GM19438 (cell line): Measurements from ENCODE around the gene KRTAP5-9.
"Not testable (repeated sequence)": the region's sequence is repeated elsewhere in the genome, so short reads cannot be mapped to it uniquely, and the experiment has no call there.

Experiments used
- ATAC-seq: cut with Tn5 transposase; IDR thresholded peaks from one replicate; pipeline ENCODE4 v1.9.1; 2021; ENCODE audit warnings: low read depth; ENCODE audit not compliant: unreplicated experiment

Gene KRTAP5-9

GRCh38 chr11:71548120-71548519, at the start of gene KRTAP5-9:
Gene KRTAP5-9 (plus strand): TSS chr11:71548420. CDS start chr11:71548658, 238 bp downstream.
- ATAC-seq, result no peak

GRCh38 chr11:71499125-71499524, 49.1 kb upstream of the KRTAP5-9 start:
- ATAC-seq, result no peak

- ATAC-seq, result no peak
Measured at GRCh38 chr11:71499546-71499945, 48.7 kb upstream of the KRTAP5-9 start.

- no peak for ATAC-seq
Measured at GRCh38 chr11:71500601-71501021, 47.6 kb upstream of the KRTAP5-9 start.

- ATAC-seq, result no peak
Measured at GRCh38 chr11:71501071-71501985, 46.9 kb upstream of the KRTAP5-9 start.

GRCh38 chr11:71502026-71502425, 46.2 kb upstream of the KRTAP5-9 start:
- ATAC-seq, result no peak

- ATAC-seq, result no peak
Measured at GRCh38 chr11:71502871-71503435, 45.3 kb upstream of the KRTAP5-9 start.

- ATAC-seq, result no peak
Measured at GRCh38 chr11:71504531-71504930, 43.7 kb upstream of the KRTAP5-9 start.

GRCh38 chr11:71505001-71505400, 43.2 kb upstream of the KRTAP5-9 start:
- no peak for ATAC-seq

- ATAC-seq, result no peak
Measured at GRCh38 chr11:71505781-71506180, 42.4 kb upstream of the KRTAP5-9 start.

GRCh38 chr11:71507102-71507501, 41.1 kb upstream of the KRTAP5-9 start:
- ATAC-seq, result no peak

GRCh38 chr11:71518506-71519471, 29.4 kb upstream of the KRTAP5-9 start:
- ATAC-seq, result no peak

- ATAC-seq, result no peak
Measured at GRCh38 chr11:71519546-71519945, 28.7 kb upstream of the KRTAP5-9 start.

GRCh38 chr11:71525188-71525937, 22.9 kb upstream of the KRTAP5-9 start:
- ATAC-seq, result no peak

GRCh38 chr11:71525938-71526495, 22.2 kb upstream of the KRTAP5-9 start:
- no peak for ATAC-seq

- not testable (repeated sequence) for ATAC-seq
Measured at GRCh38 chr11:71526796-71527575, 21.2 kb upstream of the KRTAP5-9 start, which contains the start of gene KRTAP5-7. Gene KRTAP5-7 (plus strand): TSS chr11:71527267. CDS start chr11:71527301, 34 bp downstream.

GRCh38 chr11:71527576-71528210, 20.5 kb upstream of the KRTAP5-9 start:
- no peak for ATAC-seq

- no peak for ATAC-seq
Measured at GRCh38 chr11:71530602-71531001, 17.6 kb upstream of the KRTAP5-9 start.
